Heart left ventricle (tissue), 13 donors: ENCODE data around the gene DNAI2.

Experiments
- CTCF ChIP-seq, 12 donors: fragments of 200-600 bp; sonication (generic) in 4 of 12; IDR thresholded peaks; one replicate each; pipeline versions ENCODE4 v1.5.0 to v1.8.0; 2018 to 2022; ENCODE audit warnings: antibody characterized with exemption in 12 of 12, mild to moderate bottlenecking in 5 of 12
- POLR2A ChIP-seq, 2 donors: fragments of 450-650 bp; IDR thresholded peaks; one replicate each; pipeline ENCODE4 v1.6.1; 2017; ENCODE audit warnings: antibody characterized with exemption in 2 of 2, mild to moderate bottlenecking in 2 of 2, moderate library complexity in 2 of 2
- donor health status: ischemic (EF 13 %, LVEDD 7.1; RV severe dilation, severe dysfunction).
- donor health status: DM: no; HTN: yes; CAD: no.
- donor health status: DM: no; HTN: no; CAD: no.
- donor health status: ischemic (EF 25% LVEDD 6.9; RV normal size, moderate dysfunction).
- donor health status: ischemic (EF 25% LVEDD 5.7; RV mildly dilated, moderate dysfunction).
- donor health status: ischemic (EF 35%, LVEDD 5.7; RV mildly dilated, moderate dysfunction).
- donor health status: nonischemic (EF 11% LVEDD 7.7; RV severe dilation, severe dysfunction).
- donor health status: DM: yes; HTN: yes; CAD: no.
- donor health status: PGD.
- donor health status: ischemic (EF 29% LVEDD 5.4; RV normal size, mild dysfunction).
- donor health status: nonischemic (EF 23%, LVEDD 6.1; RV moderate dilation, normal function).

- no peak for TF ChIP-seq CTCF (IDR thresholded peaks at IDR 0.05)
- TF ChIP-seq POLR2A (IDR thresholded peaks at IDR 0.05) = no peak
These were observed 62.3 kb downstream of the DNAI2 start for GRCh38 chr17:74336307-74336706.
